Stimulated activated CD4-positive, alpha-beta T cell treated with anti-CD3 and anti-CD28 coated beads, Interleukin-2, amount 100 ng/mL, for 24 hours (primary cell): ENCODE results near the gene PPHLN1.

Experiments used
- DNase-seq, 2 donors: peaks; one replicate each; pipeline ENCODE4 v3.0.0-alpha.2; 2020

Gene PPHLN1, protein sequence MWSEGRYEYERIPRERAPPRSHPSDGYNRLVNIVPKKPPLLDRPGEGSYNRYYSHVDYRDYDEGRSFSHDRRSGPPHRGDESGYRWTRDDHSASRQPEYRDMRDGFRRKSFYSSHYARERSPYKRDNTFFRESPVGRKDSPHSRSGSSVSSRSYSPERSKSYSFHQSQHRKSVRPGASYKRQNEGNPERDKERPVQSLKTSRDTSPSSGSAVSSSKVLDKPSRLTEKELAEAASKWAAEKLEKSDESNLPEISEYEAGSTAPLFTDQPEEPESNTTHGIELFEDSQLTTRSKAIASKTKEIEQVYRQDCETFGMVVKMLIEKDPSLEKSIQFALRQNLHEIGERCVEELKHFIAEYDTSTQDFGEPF

DNA sequence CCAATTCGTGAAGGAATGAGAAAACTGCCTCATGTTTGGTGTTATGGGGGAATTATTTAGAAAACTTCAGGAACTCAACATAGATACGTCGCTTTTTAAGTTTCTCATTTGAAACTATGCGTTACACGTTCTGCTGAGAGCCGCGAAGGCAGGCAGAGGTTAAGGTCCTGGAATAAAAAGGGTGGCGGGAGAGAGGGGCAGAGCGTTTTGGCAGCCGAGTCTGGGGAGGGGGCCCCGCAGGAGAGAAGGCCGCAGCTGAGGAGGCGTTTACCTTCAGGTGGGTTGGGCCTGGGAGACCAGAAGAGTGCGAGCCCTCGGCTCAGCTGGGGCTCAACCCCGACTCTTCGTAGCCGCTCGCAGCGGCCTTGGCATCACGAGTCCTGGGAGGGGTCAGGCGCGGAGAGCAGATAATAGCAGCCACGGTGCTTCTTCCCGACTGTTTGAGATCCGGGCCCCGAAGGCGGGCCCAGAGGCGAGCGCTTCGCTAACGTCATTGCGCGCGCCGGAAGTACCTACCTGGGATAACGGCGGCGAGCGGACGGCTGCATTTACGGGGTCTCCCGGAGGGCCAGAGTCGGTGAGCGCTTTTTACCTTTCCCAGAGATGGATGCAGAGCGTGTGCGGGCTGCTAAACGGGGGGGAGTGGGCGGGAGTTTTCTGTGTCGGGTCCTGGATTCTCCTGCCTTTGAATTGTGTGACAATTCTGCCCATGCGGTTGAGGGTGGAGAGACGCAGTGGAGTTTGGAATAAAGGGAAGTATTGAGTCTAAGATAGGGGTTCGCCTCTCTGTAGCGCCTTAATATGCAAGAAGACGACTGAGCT lies at the start of gene PPHLN1, which contains the start of gene ZCRB1:
TSS of gene PPHLN1 (plus strand) at position 515 of the 822 bp plus-strand sequence. CDS start 9,736 bp downstream, outside the sequence.
TSS of gene ZCRB1 (minus strand) at position 442 of the 822 bp plus-strand sequence. CDS start 1,992 bp downstream, outside the sequence.
- peak; percentile 79 to 84 for DNase-seq

DNA sequence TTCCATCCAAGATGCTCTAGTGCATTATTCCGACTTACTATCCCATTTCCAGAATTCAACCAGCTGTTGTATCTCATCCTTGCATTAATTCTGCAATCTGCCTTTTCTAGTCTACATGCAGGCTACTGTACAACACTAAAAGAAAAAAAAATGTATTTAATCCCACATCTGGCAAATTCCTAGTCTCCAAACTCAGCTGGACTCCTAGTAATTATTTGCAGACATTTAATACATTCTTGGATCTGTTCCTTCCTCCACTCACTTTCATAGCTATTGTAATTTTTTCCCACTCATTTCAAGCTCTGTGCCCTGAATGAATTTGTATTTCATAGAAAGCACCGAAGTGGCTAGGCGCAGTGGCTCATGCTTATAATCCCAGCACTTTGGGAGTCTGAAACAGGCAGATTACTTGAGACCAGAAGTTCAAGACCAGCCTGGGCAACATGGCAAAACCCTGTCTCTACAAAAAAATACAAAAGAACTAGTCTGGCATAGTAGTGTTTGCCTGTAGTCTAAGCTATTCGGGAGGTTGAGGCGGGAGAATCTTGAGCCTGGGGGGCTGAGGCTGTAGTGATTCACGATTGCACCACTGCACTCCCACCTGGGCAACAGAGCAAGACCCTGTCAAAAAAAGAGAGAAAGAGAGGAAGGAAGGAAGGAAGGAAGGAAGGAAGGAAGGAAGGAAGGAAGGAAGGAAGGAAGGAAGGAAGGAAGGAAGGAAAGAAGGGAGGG lies 48.4 kb upstream of the PPHLN1 start:
- no peak for DNase-seq

- DNase-seq = no peak
These were observed 47.8 kb upstream of the PPHLN1 start for GRCh38 chr12:42278128-42278510.

DNA sequence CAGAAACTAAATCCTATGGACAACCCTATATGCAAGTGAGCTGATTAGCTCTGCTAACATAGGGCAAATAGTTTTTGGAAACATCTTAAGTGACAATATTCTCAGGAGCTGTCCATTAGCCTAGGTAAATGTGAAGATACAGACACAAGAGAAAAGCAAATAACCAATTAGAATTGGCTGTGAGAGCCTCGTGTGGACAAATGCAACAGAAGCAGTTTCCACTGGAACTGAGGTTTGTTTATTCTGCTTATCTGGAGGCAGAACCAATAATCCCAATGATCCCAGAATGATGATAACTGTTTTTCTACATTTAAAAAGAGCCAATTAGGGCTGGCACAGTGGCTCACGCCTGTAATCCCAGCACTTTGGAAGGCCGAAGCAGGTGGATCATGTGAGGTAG lies 44.7 kb upstream of the PPHLN1 start:
- DNase-seq = no peak

- DNase-seq = no peak
These were observed 44.1 kb upstream of the PPHLN1 start for GRCh38 chr12:42281844-42282243.

DNA sequence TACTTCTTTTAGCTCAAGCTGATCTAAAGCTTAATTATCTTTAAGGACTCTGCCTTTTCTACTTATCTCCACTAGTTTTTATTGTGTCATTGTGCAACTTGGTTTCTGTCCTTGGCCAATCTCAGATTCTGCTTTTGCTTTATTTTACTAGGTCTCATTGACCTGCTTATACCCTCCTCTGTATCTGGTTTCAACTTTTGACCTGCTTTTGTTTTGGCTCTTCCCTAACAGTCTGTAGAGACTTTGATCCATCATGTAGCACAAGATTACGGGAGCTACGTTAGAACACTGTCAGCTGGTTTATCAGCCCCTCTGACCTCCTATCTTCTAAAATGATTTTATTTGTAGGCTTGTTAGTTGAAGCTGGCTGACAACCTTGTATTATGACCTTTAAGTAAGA lies 43.7 kb upstream of the PPHLN1 start:
- no peak for DNase-seq

DNA sequence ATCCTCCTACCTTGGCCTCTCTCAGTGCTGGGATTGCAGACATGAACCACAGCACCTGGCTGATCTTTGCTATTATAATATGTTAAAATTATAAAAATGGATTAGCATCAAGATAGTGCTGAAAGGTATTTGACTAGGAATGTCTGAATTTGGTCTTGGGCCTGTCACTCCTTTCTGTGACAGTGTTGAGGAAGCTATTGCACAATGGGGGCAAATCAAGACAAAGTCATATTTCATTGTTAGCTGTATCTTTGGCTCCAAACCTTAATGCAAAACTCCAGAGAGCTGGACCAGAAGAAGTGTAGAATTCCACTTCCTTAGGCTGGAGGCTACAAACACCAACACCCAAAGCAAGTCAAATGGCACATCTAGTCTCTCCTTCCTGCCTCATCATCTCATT lies 42.2 kb upstream of the PPHLN1 start:
- no peak for DNase-seq

DNA sequence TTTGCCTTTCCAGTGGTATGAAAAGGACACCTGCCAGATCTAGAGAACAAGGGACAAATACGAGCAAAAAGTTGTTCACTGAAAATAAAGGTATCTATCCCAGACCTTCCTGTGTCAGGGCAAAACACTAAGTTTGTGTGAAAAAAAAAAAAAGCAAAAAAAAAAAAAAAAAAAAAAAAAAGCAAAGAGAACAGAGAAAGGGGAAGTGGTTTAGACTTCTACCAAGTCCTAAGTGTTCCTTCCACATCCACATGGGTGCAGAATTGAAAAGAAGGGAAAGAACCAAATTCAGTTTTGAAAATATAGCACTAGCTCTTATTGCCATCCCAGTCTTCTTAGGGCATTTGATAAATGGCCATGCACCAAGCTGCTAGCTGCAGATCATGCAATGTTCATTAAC lies 41.8 kb upstream of the PPHLN1 start:
- DNase-seq = no peak

DNA sequence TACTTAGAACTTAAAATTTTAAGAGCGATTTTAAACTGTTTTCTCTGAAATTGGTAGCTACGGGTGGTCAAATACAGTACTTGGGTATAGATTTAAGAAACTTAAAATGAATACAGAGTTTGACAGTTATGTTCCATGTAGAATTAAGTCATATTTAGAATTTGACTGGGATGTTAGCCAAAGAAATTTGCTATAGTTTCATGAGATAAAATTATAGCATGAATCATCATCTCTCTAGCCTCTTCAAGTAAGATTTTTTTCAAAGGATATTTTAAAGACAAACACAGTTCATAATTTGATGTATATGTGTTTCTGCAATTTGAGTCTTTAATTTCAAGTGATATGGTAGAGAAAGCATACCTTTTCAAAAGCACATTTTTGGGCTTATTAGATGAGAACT lies 41.1 kb upstream of the PPHLN1 start:
- no peak for DNase-seq

DNA sequence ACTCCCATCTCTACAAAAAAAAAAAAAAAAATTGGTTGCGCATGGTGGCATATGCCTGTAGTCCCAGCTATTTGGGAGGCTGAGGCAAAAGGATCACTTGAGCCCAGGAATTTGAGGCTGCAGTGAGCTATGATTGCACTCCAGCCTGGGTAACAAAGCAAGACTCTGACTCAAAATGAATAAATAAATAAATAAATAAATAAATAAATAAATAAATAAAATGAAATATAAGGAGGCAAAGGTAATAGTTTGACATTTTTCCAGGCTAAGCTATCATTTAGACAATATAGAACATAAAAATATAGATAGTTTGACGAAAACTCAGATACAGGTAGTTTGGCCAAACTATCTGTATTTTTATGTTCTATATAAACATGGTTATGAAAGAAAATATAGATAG lies 40.5 kb upstream of the PPHLN1 start:
- DNase-seq = no peak

DNA sequence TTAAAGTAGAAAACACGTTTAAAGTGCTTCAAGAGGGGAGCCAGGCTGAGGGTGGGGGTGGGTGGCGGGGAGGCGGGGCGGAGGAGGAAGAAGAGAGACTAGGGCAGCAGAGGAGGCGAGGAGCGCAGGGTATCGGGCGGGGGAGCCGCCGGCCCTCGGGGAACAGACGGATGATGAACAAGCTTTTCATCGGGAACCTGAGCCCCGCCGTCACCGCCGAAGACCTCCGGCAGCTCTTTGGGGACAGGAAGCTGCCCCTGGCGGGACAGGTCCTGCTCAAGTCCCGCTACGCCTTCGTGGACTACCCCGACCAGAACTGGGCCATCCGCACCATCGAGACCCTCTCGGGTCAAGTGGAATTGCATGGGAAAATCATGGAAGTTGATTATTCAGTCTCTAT lies 39.2 kb upstream of the PPHLN1 start:
- no peak for DNase-seq

DNA sequence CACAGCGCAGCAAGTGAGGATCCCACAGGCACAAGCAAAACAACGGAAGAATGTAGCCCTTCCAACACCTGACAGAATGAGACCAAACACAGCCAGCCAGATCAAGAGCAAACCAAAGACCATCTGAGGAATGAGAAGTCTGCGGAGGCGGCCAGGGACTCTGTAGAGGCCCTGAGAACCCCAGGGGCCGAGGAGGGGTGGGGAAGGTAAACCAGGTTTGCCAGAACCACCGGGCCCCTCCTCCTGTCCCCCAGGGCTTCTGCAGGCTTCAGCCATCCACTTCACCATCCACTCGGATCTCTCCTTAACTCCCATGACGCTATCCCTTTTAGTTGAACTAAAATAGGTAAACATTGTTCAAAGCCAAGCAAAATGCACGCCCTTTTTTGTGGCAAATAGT lies 37.4 kb upstream of the PPHLN1 start:
- no peak for DNase-seq

DNA sequence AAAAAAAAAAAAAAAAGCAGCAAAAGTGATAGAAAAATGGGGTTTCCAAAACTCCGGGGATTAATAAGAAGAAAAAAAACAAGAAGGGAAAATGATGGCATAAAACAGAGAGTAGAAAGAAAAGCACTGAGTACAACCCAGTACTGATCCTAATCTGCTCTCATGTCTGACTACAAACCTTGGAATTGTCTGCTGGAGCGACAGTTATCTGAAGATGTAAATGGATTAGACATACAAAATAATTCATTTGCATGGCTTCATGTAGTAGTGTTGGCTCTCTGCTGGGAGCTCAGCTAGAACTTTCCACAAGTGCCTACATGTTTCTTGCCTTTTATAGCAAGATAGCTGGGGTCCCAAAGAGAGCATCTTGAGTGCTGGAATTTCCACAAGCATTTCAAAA lies 34.3 kb upstream of the PPHLN1 start:
- no peak for DNase-seq

DNA sequence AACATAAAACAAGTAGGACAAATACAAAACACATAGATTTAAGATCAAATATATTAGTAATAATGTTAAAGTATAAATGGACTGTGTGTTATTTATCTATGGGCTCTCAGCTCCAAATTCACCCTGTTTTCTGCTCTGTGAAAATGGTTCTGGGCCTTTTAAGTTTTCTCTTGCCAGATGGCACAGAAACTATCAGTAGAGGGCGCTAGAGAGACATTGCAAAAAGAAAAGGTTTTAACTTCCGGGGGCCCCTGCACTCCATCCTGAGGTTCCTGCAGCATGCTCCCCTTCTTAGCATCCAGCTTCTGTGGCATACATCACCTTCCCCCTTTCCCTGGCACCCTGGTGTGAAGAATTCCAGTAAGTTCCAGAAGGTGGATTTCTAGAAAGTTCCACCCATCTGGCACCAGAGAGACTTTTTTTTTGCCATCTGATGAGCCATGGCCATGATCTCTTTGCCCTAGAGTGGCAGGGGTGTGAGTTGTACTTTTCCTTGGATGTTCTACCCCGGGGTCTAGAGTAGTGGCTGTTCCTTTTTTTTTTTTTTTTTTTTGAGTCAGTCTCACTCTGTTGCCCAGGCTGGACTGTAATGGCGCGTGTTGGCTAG lies 29.4 kb upstream of the PPHLN1 start:
- no peak for DNase-seq

- DNase-seq = no peak
These were observed 27.1 kb upstream of the PPHLN1 start for GRCh38 chr12:42298887-42299286.

GRCh38 chr12:42299392-42300308 lies 26.3 kb upstream of the PPHLN1 start:
- DNase-seq = peak; percentile 68 to 82

- DNase-seq = no peak
These were observed 19.7 kb upstream of the PPHLN1 start for GRCh38 chr12:42306297-42306696.

DNA sequence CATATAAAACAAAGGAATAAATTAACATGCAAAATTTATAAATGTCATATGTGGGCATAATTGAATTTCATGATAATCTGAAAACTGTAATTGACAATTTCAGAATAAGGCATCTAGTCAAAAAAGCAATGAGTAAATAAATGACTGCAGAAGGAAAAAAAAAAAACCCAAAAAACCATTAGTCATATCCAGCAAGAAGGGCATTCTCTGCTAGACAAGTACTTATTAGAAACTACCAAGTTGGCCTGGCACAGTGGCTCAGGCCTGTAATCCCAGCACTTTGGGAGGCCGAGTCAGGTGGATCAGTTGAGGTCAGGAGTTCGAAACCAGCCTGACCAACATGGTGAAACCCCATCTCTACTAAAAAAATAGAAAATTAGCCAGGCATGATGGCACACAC lies 17.6 kb upstream of the PPHLN1 start:
- DNase-seq = no peak

DNA sequence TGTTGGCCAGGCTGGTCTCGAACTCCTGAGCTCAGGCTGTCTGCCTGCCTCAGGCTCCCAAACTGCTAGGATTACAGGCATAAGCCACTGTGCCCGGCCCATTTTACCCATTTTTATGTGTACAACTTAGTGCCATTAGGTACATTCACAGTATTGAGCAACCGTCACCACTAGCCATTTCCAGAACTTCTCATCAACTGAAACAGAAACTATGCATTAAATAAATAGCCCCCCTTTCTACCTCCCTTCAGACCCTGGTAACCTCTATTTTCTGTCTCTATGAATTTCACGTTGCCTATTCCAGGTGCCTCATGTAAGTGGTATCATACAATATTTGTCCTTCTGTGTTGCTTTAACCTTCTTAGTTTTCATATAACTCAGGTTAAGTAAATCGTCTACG lies 16.0 kb upstream of the PPHLN1 start:
- DNase-seq = no peak

DNA sequence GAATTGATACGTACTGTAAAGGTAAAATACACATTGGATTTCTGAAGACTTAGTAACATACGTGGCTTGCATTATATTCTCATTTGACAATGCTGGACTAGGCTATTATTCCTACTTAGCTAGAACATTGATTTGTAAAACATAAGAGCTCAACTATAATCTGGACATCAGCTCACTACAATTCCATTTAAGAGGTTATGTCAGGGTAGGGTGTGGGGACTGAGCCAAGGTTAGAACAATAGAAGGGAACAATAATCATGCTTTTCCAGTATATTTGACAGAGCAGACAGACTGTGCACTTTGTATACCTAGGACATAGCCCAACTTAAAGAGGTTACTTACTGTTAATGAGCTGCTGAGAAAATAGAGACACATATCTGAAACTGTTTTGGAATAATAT lies 10.9 kb upstream of the PPHLN1 start:
- DNase-seq = no peak

GRCh38 chr12:42320796-42321195 lies 5.2 kb upstream of the PPHLN1 start:
- DNase-seq = no peak

GRCh38 chr12:42322567-42322966 lies 3.4 kb upstream of the PPHLN1 start:
- no peak for DNase-seq
